LNCaP clone FGC (cell line): Measurements from ENCODE around the gene ECEL1.

ENCODE experiments used
- DNase-seq: peaks from one replicate; pipeline ENCODE4 v3.0.0-alpha.2; 2011; ENCODE audit warnings: low read depth
- H3K4me3 ChIP-seq: 2 replicates; pipeline ENCODE4 v1.5.1; 2011; ENCODE audit warnings: mild to moderate bottlenecking, low read depth, low read length, control low read depth
- TF ChIP-seq, protein P1 (sequence below): IDR thresholded peaks from 2 replicates; pipeline ENCODE4 v1.5.1; 2012; ENCODE audit warnings: mild to moderate bottlenecking; ENCODE audit not compliant: control insufficient read depth, insufficient read depth; ENCODE audit errors: extremely low read depth

ECEL1 gene

DNA sequence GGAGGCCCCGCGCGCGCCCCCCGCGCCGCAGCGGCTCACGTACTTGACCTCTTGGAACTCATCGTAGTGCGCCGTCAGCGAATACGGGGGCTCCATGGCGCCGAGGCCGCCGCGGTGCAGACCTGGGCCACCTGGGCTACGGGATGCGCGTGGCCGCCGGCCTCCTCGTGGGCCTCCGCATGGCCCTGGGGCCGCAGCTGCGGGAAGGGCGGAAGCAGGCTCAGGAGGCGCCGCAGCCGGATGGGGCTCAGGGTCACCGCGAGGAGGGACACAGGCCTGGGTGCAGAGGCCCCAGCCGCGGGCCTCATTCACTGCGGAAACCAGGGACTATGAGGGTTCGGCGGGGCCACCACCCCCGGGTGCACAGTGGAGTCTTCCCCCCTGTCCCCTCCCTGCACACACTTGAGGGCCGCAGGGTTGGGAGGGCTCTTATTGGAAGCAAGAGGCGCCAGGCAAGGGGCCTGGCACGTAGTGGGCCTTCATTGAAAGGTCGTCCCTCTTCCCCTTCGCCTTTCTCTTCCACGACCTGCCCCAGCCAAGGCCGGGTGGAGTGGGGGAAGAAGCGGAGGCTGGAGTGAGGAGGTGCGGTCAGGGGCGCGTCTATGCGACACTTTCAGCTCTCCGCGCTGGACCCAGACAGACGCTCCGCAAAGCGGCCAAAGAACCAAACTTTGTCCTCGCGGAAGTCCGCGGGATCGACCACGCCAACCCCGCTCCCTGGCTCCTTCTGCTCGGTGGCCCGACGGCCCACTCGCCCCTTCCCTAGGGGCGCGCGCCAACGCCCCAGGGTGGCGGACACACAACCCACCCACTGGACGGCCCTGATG, 863 bp downstream of the ECEL1 start:
- TF ChIP-seq, protein P1, sequence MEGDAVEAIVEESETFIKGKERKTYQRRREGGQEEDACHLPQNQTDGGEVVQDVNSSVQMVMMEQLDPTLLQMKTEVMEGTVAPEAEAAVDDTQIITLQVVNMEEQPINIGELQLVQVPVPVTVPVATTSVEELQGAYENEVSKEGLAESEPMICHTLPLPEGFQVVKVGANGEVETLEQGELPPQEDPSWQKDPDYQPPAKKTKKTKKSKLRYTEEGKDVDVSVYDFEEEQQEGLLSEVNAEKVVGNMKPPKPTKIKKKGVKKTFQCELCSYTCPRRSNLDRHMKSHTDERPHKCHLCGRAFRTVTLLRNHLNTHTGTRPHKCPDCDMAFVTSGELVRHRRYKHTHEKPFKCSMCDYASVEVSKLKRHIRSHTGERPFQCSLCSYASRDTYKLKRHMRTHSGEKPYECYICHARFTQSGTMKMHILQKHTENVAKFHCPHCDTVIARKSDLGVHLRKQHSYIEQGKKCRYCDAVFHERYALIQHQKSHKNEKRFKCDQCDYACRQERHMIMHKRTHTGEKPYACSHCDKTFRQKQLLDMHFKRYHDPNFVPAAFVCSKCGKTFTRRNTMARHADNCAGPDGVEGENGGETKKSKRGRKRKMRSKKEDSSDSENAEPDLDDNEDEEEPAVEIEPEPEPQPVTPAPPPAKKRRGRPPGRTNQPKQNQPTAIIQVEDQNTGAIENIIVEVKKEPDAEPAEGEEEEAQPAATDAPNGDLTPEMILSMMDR: no peak
- no peak overlapping the region for H3K4me3 ChIP-seq
- DNase-seq: no peak

DNA sequence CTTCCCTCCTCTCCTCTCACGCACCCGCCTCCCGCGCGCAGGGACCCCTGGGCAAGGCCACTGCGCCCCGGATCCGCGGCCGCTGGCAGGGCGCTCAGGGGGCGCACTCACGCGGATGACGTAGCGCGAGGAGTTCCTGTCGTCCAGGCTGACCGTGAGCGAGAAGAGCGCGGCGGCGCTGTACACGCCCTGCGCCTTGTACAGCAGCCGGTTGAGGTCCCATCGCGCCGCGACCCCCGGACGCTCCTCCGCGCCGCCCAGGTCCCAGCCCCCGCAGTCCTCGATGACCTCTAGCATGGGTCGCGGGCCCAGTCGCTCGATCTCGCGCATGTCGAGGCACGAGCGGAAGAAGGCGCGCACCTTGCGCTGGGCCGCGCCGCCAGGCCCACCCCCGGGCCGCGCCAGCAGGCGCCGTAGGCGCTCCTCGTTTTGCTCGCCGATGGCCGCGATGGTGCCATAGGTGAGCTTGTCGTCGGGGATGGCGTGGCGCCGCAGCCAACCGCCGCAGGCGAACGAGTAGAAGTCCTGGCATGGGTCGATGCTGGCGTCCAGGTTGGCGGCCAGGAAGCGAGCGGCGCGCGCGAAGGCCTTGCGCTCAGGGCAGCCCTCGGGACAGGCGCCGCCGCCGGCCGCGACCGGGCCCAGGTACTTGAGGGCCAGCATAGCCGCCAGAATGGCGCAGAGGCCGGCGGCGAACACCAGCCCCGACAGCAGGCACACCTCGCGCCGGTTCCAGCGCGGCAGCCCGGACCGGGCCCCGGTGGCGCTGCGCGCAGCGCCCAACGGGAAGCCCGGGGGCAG, 1.7 kb downstream of the ECEL1 start:
- DNase-seq: no peak
- H3K4me3 ChIP-seq: no peak overlapping the region
- TF ChIP-seq, protein P1: no peak

DNA sequence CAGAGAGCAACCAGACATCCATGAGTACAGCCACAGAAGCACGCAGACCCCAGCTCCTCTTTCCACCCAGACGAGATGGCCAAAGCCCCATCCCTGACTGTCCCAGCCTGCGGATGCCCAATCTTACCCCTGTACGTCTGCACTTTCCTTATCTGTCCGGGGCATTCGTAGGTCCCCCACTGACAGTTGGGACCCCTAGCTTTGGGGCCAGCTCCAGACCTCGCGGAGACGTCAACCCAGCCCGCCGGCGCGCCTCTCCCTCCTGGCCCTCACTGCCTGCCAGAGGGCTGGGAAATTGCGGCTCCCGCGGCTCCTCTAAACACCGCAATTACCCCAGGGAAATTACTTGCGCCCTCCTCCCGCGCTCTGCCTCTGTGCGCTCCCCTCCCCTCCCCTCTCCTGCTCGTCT, 2.3 kb downstream of the ECEL1 start:
- DNase-seq: no peak
- no peak overlapping the region for H3K4me3 ChIP-seq
- TF ChIP-seq, protein P1: no peak

DNA sequence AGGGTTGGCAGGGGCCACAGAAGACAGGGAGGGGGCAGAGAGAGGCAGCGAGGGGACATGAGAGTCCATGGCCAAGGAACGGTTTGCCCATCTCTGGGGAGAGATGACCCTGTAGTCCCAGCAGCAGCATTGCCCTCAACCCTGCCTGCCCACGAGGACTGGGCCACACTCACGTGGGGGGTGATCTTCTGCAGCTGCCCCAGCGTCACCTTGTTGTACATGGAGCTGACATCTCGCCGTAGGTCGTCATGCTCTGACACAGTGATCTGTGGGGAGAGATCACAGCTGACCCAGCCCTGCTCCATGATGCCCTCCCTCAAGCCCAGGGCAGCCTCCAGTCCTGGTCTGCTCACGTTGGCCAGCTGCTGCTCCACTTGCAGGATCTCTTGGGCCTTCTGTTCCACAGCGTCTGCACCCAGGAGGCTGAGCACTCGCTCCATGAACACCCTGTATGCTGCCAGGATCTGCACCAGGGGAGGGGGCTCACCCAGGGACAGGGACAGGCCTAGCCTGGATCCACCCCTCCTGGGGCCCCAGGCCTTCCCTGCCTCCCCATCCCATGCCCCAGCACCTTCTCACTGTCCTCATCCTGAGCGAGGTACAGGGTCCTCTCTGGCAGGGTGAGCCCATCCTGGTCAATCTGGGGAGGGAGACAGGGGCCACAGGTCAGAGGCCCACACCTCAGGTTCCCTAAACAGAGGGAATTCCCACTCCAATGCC, 2.8 kb downstream of the ECEL1 start:
- H3K4me3 ChIP-seq: no peak overlapping the region
- TF ChIP-seq, protein P1: no peak
- DNase-seq: no peak

DNA sequence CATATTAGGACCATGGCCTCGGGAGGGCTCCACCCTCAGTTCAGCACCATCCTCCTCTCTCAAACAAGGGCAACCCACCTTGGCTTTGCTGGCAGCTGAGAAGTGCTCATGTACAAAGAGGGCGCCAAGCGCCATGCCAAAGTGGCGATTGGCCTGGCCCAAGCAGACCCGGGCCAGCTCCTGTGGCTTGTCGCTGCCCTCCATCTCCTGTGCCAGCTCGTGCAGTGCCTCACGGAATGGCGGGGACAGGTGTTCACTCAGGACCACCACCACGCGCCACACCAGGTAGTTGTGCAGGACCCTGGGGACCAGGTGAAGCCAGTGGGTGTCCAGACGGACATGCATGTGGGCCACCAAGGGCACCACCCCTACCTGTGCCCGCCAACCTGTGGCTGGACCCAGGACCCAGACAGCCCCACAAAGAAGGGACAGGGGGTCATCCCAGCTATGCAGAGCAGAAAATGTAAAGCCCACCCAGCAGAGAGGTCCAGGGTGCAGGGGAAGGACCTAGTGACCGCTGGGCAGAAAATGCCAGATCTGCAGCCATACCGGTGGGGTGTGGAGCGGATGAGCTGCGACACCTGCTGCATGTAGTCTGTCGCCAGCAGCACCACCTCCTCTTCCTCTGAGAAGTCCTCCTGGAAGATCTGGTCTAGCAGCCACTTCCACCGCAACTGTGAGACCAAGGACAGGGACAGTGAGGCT, 3.6 kb downstream of the ECEL1 start:
- TF ChIP-seq, protein P1: no peak
- DNase-seq: no peak
- H3K4me3 ChIP-seq: no peak overlapping the region

DNA sequence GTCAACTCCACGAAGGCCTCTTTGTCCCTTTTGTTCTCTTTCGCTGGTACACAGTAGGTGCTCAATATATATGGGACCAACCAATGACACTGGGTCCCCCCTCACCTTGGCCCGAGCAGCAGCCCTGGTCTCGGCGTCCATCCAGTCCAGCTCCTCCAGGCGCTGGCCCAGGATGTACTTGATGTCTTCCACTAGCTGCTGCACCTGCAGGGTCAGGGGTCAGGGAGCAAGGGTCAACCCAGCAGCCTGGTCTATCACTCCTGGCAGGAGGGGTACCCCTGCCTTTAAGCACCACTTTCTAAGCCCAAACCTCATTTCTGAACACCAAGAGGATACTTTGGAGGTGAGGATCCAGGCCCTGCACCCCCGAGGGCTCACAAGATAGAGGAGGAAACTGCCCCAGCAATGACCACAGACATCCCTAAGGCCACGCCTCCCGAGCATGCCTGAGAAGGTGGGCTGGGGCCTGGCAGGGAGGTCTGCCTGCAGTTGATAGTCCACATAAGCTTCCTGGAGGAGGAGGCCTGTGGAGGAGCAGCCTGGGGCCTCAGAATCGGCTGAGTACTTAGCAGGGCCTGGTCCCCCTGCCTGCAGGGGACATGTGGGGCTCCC, 4.2 kb downstream of the ECEL1 start:
- TF ChIP-seq, protein P1: no peak
- no peak overlapping the region for H3K4me3 ChIP-seq
- DNase-seq: no peak
